ENCODE measurements around the gene DHTKD1.

The DHTKD1 gene

GRCh38 chr10:12068449-12069269 lies at the start of gene DHTKD1:
DHTKD1 (plus strand) TSS chr10:12068954; CDS start chr10:12069034, 80 bp downstream.
- peak; percentile 92 for DNase-seq

- no peak for DNase-seq
Measured at GRCh38 chr10:12019283-12019971, 49.3 kb upstream of the DHTKD1 start.

- DNase-seq, result no peak
Measured at GRCh38 chr10:12020574-12020973, 48.2 kb upstream of the DHTKD1 start.

- DNase-seq, result no peak
Measured at GRCh38 chr10:12022580-12023257, 46.0 kb upstream of the DHTKD1 start.

GRCh38 chr10:12025591-12025990 lies 43.2 kb upstream of the DHTKD1 start:
- no peak for DNase-seq

GRCh38 chr10:12027539-12027938 lies 41.2 kb upstream of the DHTKD1 start:
- DNase-seq, result no peak

GRCh38 chr10:12031404-12031803 lies 37.4 kb upstream of the DHTKD1 start:
- no peak for DNase-seq

GRCh38 chr10:12036073-12036655 lies 32.6 kb upstream of the DHTKD1 start:
- DNase-seq, result no peak

GRCh38 chr10:12041766-12042408 lies 26.9 kb upstream of the DHTKD1 start:
- DNase-seq, result no peak

- DNase-seq, result no peak
Measured at GRCh38 chr10:12042409-12042796, 26.4 kb upstream of the DHTKD1 start.

GRCh38 chr10:12042797-12043651 lies 25.7 kb upstream of the DHTKD1 start, which contains the start of gene UPF2:
UPF2 (minus strand) TSS chr10:12042809; CDS start chr10:12035423, 7,386 bp downstream.
- peak; percentile 96 for DNase-seq

- DNase-seq, result no peak
Measured at GRCh38 chr10:12045596-12045995, 23.2 kb upstream of the DHTKD1 start.

- DNase-seq, result no peak
Measured at GRCh38 chr10:12048547-12048946, 20.2 kb upstream of the DHTKD1 start.

- DNase-seq, result no peak
Measured at GRCh38 chr10:12050528-12050927, 18.2 kb upstream of the DHTKD1 start.

GRCh38 chr10:12051241-12051640 lies 17.5 kb upstream of the DHTKD1 start:
- no peak for DNase-seq

- DNase-seq, result no peak
Measured at GRCh38 chr10:12055732-12056131, 13.0 kb upstream of the DHTKD1 start.

GRCh38 chr10:12056748-12057147 lies 12.0 kb upstream of the DHTKD1 start:
- DNase-seq, result no peak

GRCh38 chr10:12061124-12061523 lies 7.6 kb upstream of the DHTKD1 start:
- DNase-seq, result no peak

- DNase-seq, result no peak
Measured at GRCh38 chr10:12062754-12063482, 5.8 kb upstream of the DHTKD1 start.

GRCh38 chr10:12063483-12063818 lies 5.3 kb upstream of the DHTKD1 start:
- DNase-seq, result no peak

GRCh38 chr10:12067336-12067735 lies 1.4 kb upstream of the DHTKD1 start:
- no peak for DNase-seq

All from NCI-H1105 treated with DMSO at 0.1 percent for 48 hours (cell line).